ENCODE data around the gene BAZ2B.
"Not testable (repeated sequence)": the region's sequence is repeated elsewhere in the genome, so short reads cannot be mapped to it uniquely, and the experiment has no call there.

BAZ2B gene

GRCh38 chr2:159399716-159400415 is 216.5 kb downstream of the BAZ2B start:
- no peak for DNase-seq

GRCh38 chr2:159396799-159397198 is 219.5 kb downstream of the BAZ2B start:
- DNase-seq = no peak

GRCh38 chr2:159382447-159383028 is 233.8 kb downstream of the BAZ2B start:
- DNase-seq = no peak

- no peak for DNase-seq
Observed at GRCh38 chr2:159381574-159381973, 234.8 kb downstream of the BAZ2B start.

GRCh38 chr2:159380685-159381239 is 235.6 kb downstream of the BAZ2B start:
- DNase-seq = no peak

GRCh38 chr2:159379181-159379580 is 237.2 kb downstream of the BAZ2B start:
- DNase-seq = no peak

GRCh38 chr2:159375241-159375640 is 241.1 kb downstream of the BAZ2B start:
- DNase-seq = no peak

GRCh38 chr2:159371506-159371905 is 244.8 kb downstream of the BAZ2B start:
- DNase-seq = no peak

GRCh38 chr2:159366538-159366937 is 249.8 kb downstream of the BAZ2B start:
- DNase-seq = no peak

GRCh38 chr2:159362816-159363251 is 253.5 kb downstream of the BAZ2B start:
- no peak for DNase-seq

GRCh38 chr2:159362094-159362493 is 254.3 kb downstream of the BAZ2B start:
- no peak for DNase-seq

- not testable (repeated sequence) for DNase-seq
Observed at GRCh38 chr2:159361603-159362002, 254.7 kb downstream of the BAZ2B start.

GRCh38 chr2:159356053-159356554 is 260.2 kb downstream of the BAZ2B start:
- no peak for DNase-seq

- no peak for DNase-seq
Observed at GRCh38 chr2:159351977-159352376, 264.4 kb downstream of the BAZ2B start.

GRCh38 chr2:159349674-159350299 is 266.6 kb downstream of the BAZ2B start:
- DNase-seq = no peak

- DNase-seq = no peak
Observed at GRCh38 chr2:159326569-159327255, 289.6 kb downstream of the BAZ2B start.

- no peak for DNase-seq
Observed at GRCh38 chr2:159322419-159322818, 293.9 kb downstream of the BAZ2B start.

- DNase-seq = no peak
Observed at GRCh38 chr2:159317392-159318088, 298.8 kb downstream of the BAZ2B start.

GRCh38 chr2:159307942-159308341 is 308.4 kb downstream of the BAZ2B start:
- DNase-seq = no peak

- DNase-seq = no peak
Observed at GRCh38 chr2:159300586-159300985, 315.8 kb downstream of the BAZ2B start.

- no peak for DNase-seq
Observed at GRCh38 chr2:159298967-159299366, 317.4 kb downstream of the BAZ2B start.
